ENCODE data around the gene CFAP73. TPM values are rescaled to one million over a fixed set of nuclear protein-coding genes. Genes with fewer than 3 reads are reported as not detected.

The CFAP73 gene
- total RNA-seq, 1 experiment from 2014 or later: 0.94 TPM

DNA sequence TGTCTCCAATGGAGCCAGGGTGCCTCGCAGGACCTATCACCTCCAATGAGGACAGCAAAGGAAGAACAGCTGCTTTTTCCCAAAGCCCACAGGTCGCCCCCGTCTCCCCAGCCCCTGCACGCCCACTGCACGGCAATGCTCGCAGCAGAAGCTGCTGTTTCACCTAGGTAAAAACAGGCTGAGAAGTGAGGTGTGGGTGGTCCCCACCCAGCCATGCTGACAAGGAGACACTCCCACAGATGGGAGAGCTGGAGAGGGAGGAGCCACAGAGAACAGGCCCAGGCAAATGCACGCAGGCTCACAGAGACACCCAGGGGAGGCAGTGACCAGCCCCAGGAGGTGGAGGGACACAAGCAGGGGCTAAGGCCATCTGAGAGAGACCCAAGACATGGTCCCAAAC lies 10.4 kb downstream of the CFAP73 start:
- Mint-ChIP-seq H3K36me3 (peaks cover 20% of the 10 kb centered on the region), H3K4me3 (no peak overlapping the region), H3K9me3 (no peaks in the 10 kb centered on the region), H3K4me1 (peaks cover 28% of the 10 kb centered on the region), H3K27ac (no peak overlapping the region), H3K27me3 (ENCODE audit: low read depth) (peaks cover 10% of the 10 kb centered on the region)
- no peak for DNase-seq (ENCODE audit: low spot score)
- POLR2A ChIA-PET: no interaction called here
- CTCF ChIA-PET: interaction anchor here (0.6 to 1.2 kb wide), 3 partner anchors 24 to 56 kb away, joined by 3 to 5 read pairs (median 4); partner anchors contain the start of gene RASAL1
- no peak for ATAC-seq
- TF ChIP-seq ZNF219 (CRISPR knock-in tag; IDR thresholded peaks at IDR 0.05; ENCODE audit: borderline replicate concordance) (no peak), TCF7 (CRISPR knock-in tag; IDR thresholded peaks at IDR 0.05; ENCODE audit: low read depth) (no peak)
- TF ChIP-seq, protein P1, sequence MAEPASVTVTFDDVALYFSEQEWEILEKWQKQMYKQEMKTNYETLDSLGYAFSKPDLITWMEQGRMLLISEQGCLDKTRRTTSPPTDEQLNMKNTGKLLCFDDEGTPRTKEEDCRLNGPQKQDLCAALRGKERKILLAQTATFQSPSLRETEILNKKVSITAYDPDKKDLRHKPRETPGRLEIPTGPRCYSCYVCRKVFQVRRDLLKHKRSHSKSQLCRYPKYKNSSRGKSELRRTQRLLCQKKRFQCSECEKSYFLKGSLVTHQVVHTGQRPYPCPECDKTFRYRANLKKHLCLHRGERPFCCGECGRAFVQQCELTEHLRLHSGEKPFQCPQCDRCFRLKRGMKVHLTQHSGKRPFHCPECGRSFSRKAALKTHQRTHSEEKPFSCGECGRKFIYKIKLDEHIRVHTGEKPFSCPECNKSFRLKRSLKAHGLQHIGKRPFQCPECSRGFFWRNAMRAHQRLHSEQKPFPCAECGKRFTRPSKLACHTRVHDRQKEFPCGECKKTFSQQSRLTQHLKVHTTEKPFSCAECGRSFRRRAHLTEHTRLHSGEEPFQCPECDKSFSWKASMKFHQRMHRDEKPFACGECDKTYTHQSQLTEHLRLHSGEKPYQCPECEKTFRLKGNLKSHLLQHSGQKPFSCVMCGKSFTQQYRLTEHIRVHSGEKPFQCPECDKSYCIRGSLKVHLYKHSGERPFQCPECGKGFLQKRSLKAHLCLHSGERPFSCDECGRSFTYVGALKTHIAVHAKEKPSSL (CRISPR knock-in tag; conservative IDR thresholded peaks at IDR 0.05): no peak

DNA sequence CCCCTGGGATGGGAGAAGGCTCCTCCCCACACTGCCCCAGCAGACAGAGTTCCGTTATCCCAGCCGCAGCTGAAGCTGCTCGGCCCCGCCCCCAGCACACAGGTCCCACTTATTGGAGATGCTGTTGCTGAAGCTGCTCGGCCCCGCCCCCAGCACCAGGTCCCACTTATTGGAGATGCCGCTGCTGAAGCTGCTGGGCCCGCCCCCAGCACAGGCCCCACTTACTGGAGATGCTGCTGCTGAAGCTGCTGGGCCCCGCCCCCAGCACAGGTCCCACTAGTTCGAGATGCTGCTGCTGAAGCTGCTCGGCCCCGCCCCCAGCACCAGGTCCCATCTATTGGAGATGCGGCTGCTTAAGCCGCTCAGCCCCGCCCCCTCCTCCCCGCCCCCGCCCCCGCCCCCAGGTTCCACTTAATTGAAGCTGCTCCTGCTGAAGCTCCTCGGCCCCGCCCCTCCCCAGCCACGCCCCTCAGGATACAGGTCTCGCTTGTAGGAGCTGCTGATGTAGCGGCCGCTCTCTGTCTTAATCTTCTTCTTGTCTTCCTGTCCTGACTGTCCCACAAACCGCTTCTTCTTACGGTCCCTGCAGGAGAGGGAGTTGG lies 12.0 kb downstream of the CFAP73 start:
- no peaks in the 10 kb centered on the region for H3K9me3 Mint-ChIP-seq
- ChIA-PET POLR2A (interaction anchor here (0.6 to 1.0 kb wide), 6 partner anchors 8 to 113 kb away, joined by 3 to 7 read pairs (median 4); no protein-coding TSS in a partner anchor), CTCF (interaction anchor here (0.7 to 2.6 kb wide), 22 partner anchors 9 to 300 kb away, joined by 3 to 45 read pairs (median 5); partner anchors contain the start of genes CFAP73 and RASAL1)
- H3K36me3 Mint-ChIP-seq: peaks cover 30% of the 10 kb centered on the region
- peaks cover 28% of the 10 kb centered on the region for H3K4me1 Mint-ChIP-seq
- no peaks in the 10 kb centered on the region for H3K27me3 Mint-ChIP-seq (ENCODE audit: low read depth)
- H3K4me3 Mint-ChIP-seq: peak overlapping the region; percentile 49
- DNase-seq (ENCODE audit: low spot score): peak; percentile 97
- ATAC-seq: peak; percentile 95
- peak overlapping the region; percentile 83 for H3K27ac Mint-ChIP-seq
- TF ChIP-seq ZNF671 (CRISPR knock-in tag; IDR thresholded peaks at IDR 0.05) (no peak), NR1H2 (CRISPR knock-in tag; IDR thresholded peaks at IDR 0.05) (no peak), CBFB (CRISPR knock-in tag; IDR thresholded peaks at IDR 0.05; ENCODE audit: low read depth) (no peak), ATF1 (CRISPR knock-in tag; IDR thresholded peaks at IDR 0.05) (no peak), SP1 (CRISPR knock-in tag; conservative IDR thresholded peaks at IDR 0.05) (no peak; the same call in 1 of the 2 replicates), GTF2I (CRISPR knock-in tag; conservative IDR thresholded peaks at IDR 0.05) (no peak), PRRX2 (CRISPR knock-in tag; IDR thresholded peaks at IDR 0.05) (no peak), NFYB (CRISPR knock-in tag; conservative IDR thresholded peaks at IDR 0.05; ENCODE audit: low read depth) (no peak), TP53 (CRISPR knock-in tag; IDR thresholded peaks at IDR 0.05) (no peak), EMX1 (CRISPR knock-in tag; IDR thresholded peaks at IDR 0.05) (no peak)
- TF ChIP-seq, protein P2, sequence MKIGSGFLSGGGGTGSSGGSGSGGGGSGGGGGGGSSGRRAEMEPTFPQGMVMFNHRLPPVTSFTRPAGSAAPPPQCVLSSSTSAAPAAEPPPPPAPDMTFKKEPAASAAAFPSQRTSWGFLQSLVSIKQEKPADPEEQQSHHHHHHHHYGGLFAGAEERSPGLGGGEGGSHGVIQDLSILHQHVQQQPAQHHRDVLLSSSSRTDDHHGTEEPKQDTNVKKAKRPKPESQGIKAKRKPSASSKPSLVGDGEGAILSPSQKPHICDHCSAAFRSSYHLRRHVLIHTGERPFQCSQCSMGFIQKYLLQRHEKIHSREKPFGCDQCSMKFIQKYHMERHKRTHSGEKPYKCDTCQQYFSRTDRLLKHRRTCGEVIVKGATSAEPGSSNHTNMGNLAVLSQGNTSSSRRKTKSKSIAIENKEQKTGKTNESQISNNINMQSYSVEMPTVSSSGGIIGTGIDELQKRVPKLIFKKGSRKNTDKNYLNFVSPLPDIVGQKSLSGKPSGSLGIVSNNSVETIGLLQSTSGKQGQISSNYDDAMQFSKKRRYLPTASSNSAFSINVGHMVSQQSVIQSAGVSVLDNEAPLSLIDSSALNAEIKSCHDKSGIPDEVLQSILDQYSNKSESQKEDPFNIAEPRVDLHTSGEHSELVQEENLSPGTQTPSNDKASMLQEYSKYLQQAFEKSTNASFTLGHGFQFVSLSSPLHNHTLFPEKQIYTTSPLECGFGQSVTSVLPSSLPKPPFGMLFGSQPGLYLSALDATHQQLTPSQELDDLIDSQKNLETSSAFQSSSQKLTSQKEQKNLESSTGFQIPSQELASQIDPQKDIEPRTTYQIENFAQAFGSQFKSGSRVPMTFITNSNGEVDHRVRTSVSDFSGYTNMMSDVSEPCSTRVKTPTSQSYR (CRISPR knock-in tag; IDR thresholded peaks at IDR 0.05): no peak
- TF ChIP-seq, protein P3, sequence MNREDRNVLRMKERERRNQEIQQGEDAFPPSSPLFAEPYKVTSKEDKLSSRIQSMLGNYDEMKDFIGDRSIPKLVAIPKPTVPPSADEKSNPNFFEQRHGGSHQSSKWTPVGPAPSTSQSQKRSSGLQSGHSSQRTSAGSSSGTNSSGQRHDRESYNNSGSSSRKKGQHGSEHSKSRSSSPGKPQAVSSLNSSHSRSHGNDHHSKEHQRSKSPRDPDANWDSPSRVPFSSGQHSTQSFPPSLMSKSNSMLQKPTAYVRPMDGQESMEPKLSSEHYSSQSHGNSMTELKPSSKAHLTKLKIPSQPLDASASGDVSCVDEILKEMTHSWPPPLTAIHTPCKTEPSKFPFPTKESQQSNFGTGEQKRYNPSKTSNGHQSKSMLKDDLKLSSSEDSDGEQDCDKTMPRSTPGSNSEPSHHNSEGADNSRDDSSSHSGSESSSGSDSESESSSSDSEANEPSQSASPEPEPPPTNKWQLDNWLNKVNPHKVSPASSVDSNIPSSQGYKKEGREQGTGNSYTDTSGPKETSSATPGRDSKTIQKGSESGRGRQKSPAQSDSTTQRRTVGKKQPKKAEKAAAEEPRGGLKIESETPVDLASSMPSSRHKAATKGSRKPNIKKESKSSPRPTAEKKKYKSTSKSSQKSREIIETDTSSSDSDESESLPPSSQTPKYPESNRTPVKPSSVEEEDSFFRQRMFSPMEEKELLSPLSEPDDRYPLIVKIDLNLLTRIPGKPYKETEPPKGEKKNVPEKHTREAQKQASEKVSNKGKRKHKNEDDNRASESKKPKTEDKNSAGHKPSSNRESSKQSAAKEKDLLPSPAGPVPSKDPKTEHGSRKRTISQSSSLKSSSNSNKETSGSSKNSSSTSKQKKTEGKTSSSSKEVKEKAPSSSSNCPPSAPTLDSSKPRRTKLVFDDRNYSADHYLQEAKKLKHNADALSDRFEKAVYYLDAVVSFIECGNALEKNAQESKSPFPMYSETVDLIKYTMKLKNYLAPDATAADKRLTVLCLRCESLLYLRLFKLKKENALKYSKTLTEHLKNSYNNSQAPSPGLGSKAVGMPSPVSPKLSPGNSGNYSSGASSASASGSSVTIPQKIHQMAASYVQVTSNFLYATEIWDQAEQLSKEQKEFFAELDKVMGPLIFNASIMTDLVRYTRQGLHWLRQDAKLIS (CRISPR knock-in tag; IDR thresholded peaks at IDR 0.05; ENCODE audit: borderline replicate concordance): no peak
- TF ChIP-seq, protein P4, sequence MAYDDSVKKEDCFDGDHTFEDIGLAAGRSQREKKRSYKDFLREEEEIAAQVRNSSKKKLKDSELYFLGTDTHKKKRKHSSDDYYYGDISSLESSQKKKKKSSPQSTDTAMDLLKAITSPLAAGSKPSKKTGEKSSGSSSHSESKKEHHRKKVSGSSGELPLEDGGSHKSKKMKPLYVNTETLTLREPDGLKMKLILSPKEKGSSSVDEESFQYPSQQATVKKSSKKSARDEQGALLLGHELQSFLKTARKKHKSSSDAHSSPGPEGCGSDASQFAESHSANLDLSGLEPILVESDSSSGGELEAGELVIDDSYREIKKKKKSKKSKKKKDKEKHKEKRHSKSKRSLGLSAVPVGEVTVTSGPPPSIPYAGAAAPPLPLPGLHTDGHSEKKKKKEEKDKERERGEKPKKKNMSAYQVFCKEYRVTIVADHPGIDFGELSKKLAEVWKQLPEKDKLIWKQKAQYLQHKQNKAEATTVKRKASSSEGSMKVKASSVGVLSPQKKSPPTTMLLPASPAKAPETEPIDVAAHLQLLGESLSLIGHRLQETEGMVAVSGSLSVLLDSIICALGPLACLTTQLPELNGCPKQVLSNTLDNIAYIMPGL (CRISPR knock-in tag; IDR thresholded peaks at IDR 0.05): no peak
- TF ChIP-seq, protein P5, sequence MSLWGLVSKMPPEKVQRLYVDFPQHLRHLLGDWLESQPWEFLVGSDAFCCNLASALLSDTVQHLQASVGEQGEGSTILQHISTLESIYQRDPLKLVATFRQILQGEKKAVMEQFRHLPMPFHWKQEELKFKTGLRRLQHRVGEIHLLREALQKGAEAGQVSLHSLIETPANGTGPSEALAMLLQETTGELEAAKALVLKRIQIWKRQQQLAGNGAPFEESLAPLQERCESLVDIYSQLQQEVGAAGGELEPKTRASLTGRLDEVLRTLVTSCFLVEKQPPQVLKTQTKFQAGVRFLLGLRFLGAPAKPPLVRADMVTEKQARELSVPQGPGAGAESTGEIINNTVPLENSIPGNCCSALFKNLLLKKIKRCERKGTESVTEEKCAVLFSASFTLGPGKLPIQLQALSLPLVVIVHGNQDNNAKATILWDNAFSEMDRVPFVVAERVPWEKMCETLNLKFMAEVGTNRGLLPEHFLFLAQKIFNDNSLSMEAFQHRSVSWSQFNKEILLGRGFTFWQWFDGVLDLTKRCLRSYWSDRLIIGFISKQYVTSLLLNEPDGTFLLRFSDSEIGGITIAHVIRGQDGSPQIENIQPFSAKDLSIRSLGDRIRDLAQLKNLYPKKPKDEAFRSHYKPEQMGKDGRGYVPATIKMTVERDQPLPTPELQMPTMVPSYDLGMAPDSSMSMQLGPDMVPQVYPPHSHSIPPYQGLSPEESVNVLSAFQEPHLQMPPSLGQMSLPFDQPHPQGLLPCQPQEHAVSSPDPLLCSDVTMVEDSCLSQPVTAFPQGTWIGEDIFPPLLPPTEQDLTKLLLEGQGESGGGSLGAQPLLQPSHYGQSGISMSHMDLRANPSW (CRISPR knock-in tag; conservative IDR thresholded peaks at IDR 0.05; ENCODE audit: low read depth): no peak
